Mammary epithelial cell (primary cell): Measurements from ENCODE around the gene GOLGA8A.

Experiments
- CTCF ChIP-seq, 2 donors: IDR thresholded peaks in 1 of 2; conservative IDR thresholded peaks in 1 of 2; 2 replicates each; pipeline ENCODE4 v1.5.1; 2011 to 2012; ENCODE audit warnings: inconsistent platforms in 2 of 2, low read length in 2 of 2, mild to moderate bottlenecking in 2 of 2, control low read depth in 1 of 2, low read depth in 1 of 2; ENCODE audit not compliant: insufficient read depth in 1 of 2; ENCODE audit errors: extremely low read depth in 1 of 2
- EZH2 ChIP-seq: IDR thresholded peaks from 2 replicates; pipeline ENCODE4 v1.6.1; 2012; ENCODE audit warnings: low read length, inconsistent platforms, borderline replicate concordance

GRCh38 chr15:34472947-34473346 is 35.3 kb upstream of the GOLGA8A start:
- TF ChIP-seq CTCF (conservative IDR thresholded peaks at IDR 0.05 in 1 of 2, IDR thresholded peaks at IDR 0.05 in 1 of 2; ENCODE audit: extremely low read depth in 1 of 2, insufficient read depth in 1 of 2, low read depth in 1 of 2, low read length in 2 of 2): no peak
- TF ChIP-seq EZH2: no peak
